CD4-positive, alpha-beta T cell treated with Interleukin-6 at 100 ng/mL for 8 hours (primary cell): Measurements from ENCODE around the gene MT2A.

Source experiments
- DNase-seq: peaks from one replicate; pipeline ENCODE4 v3.0.0-alpha.2; 2020; ENCODE audit warnings: mixed read lengths, low spot score

The MT2A gene

DNA sequence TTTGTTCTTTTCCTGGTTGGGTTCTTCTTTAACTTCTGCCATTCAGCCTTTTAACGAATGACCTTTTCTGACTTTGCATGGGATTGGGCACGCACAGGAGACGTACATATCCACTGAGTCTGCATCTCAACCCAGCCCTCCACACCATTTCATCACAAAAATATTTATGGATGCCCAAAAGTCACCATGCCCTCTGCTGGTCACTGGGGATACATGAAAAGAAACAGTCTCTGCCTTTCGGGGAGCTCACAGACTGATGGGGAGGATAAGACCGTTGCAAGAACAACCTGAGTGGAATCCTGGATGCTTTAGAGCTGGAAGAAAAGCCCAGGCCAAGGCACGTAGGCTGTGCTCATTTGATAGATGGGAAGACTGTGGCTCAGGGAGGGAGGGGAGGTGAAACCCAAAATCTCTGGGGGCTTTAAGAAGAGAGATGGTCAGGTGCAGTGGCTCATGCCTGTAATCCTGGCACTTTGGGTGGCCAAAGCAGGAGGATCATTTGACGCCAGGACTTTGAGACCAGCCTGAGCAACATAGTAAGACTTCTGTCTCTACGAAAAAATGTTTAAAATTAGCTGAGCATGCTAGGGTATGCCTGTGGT, 7.9 kb upstream of the MT2A start:
- DNase-seq: peak; percentile 24

DNA sequence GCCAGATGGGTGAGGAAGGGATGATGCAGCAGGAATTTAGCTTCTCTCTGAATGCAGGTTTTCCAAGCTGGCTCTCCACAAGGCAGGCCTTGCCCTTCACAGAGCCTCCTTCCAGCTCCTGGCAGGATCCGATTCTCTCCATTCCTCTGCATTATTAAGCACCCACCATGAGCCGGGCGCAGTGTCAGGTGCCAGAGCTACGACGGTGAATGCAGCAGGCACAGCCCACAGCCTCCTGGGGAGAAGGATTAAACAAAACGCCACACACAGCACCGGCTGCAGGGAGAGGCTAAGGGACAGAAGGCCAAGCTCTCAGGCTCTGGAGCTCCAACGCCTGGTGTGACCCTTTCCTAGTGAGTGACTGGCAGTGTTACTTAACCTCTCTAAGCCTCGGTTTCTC, 7.1 kb upstream of the MT2A start:
- no peak for DNase-seq

DNA sequence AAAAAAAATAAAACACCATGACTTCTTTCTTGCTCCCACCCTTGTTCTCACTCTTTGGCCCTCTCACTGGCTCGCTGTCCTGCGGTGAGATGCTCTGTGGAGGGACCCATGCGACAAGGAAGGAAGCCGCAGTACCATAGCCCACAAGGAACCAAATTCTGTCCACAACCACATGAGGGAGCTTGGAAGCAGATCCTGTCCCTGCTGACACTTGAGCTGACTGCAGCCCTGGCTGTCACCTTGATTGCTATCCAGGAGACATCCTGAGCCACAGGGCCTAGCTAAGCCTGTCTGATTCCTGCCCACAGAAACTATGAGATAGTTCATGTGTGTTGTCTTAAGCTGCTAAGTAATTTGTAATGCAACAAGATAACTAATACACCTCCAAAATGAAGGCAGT, 4.8 kb upstream of the MT2A start:
- DNase-seq: peak; percentile 29

DNA sequence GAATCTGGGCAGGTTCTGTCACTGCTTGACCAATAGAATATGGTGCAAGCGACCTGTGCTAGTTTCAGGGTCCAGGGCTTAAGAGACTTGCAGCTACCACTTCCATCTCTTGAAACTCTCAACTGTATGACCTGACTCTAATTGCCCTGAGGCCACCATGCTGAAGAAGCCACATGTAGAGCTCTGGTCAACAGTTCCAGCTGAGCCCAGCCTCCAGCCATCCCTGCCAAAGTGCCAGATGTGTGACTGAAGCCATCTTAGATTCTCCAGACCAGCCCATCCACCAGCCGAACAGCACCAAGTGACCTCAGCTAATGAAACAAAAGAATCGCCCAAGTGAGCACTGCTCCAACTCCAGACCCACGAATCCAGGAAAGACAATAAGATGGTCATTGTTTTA, 3.4 kb upstream of the MT2A start:
- DNase-seq: no peak

DNA sequence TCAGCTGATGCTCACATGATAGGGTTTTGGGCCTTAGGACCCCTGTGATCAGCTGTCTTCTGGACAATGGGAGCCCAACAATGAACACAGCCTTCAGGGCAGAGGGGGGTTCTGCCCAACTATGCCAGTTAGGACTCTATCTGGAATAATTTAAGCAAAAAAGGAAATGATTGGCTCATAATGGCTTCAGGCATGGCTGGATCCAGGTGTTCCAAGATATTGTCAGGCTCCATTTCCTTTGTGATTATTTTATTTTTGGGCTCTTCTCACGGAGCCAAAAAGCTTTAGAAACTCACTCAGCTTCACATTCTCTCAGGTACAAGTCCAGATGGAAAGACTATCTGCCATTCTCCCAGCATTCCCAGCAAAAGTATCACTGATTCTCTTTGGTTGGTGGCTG, 2.9 kb upstream of the MT2A start:
- no peak for DNase-seq

DNA sequence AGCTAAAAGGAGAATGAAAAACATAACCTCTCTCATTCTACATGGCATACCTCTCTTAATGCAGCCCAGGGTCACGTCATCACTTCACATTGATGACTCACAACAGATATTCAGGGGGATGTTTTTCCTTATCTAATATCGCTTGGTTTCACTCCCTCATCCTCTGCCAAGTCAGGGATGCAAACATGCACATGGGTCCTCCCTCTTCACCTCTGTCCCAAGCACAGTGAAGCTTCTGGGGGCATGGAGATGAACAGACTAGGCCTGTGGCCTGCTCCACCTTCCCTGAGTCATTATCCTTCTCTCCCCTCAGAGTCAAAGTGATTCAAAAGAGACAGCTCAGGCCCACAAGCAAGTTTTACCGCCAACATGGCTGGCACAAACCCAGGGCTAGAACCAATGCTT, 2.3 kb upstream of the MT2A start:
- no peak for DNase-seq

DNA sequence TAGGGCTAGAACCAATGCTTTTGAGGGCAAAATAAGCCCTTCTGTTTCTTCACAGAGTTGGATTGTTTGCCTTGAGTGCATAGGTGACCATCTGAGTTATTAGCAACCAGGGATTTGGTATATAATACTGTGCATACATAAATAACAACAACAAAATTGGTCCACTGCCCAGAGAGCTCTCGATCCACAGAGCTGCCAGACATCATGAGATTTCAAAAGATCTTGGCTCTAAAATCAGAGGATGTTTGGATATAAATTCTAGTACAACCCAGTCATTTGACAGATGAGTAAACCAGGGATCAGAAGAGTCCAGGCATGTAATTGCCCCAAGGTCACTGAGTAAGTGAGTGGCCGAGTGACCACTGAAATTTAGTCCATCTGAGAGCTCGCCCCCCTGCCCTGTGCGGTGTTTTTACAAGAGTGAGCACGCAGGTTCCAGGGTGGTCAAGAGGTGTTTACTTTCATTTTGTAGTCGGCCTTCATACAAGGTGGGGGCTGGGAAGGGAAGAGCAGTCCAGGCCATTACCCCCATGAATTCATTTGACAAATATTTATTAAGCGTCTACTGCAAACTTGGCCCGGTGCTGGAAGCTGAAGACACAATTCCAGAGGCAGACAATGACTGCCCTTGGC, 1.8 kb upstream of the MT2A start:
- no peak for DNase-seq

DNA sequence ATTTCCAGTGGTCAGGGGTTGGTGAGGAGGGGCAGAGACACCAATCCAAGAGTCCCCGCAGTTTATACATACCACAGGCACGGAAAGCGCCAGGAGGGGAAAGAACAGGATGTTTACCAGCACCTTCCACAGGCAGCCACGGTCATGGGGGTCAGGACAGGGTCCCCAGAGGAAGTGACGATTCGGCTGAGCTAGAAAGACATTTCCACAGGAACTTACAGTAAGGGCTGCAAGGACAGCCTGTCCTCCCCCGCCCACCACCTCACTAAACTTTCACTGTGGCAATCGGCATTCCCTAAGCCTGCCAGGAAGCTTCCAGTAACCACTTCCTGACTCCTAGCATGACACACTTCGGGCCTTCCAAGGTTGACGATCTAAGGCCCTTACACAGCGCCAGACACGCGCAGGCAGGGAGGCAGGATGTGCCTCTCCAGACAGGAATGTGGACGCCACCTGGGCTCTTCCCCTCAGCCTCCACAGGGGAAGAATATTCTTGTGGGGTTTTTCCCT, 1.2 kb upstream of the MT2A start:
- no peak for DNase-seq

DNA sequence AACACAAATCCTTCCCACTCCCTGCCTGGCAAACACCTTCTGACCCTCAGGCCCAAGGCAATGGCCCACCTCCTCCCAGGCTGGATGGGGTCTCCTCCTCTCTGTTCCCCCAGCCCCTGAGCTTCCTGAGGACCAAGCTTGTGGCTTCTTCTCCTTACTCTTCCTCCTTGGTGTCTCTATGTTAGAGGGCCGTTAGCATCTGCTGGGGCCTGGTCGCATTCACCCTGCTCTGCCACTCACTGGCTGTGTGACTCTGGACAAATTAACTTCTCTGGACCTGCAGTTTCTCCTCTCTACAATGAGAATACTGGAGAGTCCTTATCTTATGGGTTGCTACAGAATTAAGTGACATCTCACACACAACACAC, 725 bp upstream of the MT2A start:
- DNase-seq: no peak

DNA sequence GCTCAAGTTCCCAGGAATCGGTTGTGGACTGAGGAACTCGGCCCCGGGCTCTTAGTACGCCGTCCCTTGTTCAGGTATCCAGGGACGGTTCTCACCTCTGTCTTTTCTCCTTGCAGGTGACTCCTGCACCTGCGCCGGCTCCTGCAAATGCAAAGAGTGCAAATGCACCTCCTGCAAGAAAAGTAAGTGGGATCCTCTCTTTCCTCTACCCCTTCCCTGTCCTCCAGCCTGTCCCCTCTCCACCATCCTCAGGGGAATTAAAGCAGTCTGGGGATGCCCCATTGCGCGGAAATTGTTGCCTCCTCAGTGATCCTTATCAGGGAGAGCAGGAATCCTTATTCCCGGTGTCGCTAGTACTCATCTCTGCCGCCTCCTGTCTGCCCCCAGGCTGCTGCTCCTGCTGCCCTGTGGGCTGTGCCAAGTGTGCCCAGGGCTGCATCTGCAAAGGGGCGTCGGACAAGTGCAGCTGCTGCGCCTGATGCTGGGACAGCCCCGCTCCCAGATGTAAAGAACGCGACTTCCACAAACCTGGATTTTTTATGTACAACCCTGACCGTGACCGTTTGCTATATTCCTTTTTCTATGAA, 585 bp downstream of the MT2A start:
- DNase-seq: no peak

DNA sequence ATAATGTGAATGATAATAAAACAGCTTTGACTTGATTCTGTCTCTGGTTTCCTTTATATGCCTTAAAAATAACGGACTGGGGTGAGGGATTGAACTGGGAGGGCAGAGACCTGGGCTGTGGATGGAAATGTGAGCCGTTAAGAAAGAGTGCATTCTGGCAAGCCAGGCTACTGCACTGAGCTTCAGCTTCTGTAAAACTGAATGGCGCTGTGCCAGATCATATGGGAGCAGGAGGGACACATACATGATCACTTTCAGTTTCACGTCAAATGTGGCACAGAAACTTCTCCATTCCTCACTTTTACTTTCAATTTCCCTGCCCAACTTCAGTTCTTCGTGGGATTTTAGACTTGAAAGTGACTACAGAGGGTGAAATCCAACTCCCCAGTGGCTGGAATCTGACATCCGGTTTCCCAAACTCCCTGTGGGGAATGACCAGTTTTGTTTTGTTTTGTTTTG, 1.1 kb downstream of the MT2A start:
- DNase-seq: peak; percentile 82

DNA sequence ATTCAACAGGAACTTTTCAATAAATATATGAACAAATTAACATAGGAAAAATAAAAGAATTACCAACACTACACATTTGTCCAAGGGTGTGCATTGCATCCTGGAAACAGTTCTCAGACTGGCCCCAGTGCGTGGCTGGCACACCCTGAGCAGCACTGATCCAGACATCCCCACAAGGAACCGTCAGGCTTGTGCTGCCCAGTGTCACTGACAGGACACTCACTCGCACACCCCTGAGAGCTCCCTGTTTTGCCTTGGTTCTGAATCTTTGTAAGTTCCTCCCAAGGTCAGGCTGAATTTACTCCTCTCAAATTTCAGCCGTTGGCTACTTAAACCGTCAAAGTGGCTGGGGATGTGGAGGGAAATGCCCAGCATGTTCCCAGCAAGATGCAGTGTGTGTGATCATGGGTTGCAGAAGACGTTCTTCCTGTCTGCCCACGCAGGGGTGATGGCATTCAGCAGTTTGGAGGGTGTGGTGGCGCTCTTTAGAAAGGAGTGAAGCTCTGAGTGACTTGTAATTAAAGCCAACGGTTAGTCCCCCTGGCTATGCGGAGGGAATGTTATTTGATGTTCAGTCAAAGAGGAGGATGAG, 1.7 kb downstream of the MT2A start:
- DNase-seq: peak; percentile 62

DNA sequence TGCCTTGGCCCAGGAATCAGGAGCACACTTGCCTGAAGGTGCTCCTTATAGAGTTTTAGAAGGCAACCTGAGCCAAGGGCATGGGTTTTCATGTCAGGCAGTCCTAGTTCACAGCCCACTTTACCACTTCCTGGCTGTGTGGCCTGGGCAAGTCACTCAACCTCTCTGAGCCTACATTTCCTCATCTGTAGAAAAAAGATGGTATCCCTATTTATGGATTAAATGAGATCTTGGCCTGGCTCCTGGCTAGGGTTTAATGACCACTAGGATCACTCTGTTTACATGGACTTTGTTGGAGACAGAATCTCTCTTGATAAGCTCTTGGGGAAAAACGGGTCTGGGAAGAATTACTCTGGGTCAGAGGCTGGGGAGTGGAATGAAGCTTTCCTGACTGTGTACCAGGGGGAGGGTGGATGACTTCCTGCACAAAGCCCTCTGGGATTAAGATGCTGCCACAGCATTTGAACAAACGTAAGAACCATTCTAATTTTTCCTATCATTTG, 2.3 kb downstream of the MT2A start:
- no peak for DNase-seq

DNA sequence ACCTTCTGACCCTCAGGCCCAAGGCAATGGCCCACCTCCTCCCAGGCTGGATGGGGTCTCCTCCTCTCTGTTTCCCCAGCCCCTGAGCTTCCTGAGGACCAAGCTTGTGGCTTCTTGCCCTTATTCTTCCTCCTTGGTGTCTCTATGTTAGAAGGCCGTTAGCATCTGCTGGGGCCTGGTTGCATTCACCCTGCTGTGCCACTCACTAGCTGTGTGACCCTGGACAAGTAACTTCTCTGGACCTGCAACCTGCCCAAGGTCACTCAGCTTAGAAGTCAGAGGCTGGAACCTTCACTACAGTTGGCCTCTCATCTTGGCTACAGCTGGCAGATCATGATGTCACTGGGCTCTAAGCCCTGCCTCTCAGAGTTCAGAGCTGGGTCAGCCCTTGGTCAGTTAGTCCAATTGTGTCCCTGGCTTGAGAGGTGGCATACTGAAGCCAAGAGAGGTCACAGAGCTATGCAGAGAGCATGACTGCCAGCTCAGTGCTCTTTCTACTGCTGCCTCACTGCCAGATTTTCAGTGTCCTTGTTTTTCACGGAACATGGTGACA, 3.0 kb downstream of the MT2A start:
- DNase-seq: no peak

DNA sequence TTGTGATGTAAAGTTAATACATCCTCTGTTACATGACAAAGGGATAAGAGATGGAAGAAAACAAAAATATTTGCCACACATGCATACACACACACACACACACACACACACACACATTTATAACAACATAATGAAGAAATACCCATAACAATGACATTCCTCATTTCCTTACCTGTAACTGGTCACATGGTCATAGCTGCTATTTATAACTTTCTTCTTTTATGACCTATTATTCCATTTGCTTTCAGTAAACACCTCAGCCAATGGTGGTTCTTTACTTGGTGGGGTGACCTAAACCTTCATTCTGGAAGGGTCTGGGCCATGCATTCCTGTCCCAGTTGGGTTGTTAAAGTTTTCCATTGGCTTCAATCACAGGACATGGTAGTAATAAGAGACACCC, 5.3 kb downstream of the MT2A start:
- DNase-seq: no peak

DNA sequence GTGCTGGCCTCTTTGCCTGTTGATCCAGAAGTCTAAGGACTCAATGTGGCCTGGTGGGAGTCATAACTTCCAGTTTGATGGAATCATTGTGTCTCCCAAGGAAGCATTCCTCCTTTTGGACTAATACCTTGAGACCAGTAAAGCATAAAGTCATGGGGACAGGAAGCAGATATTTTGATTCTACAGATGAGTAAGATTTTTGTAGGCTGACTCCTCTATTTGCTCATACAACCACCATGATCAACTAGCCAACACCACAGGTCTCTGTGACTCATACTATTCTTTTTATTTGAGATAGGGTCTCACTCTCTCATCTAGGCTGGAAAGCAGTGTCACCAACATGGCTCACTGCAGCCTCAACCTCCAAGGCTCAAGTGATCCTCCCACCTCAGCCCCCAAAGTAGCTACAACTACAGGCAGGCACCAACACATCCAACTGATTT, 6.2 kb downstream of the MT2A start:
- no peak for DNase-seq

DNA sequence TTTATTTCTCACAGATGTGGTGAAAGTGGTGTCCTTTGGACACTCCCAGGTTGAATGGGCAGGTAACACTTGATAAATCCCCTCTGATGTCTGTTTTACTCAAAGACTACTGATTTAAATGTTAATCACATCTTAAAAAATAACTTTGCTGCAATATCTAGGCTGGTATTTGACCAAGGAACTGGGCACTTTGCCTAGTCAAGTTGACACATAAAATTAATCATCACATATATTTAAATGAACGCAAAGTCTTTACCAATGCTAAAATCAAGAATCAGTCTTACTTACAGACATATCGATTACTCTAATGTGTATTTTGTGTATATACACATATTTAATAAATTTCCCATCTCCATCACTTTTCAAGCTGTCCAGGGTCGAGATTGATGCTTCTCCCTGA, 7.0 kb downstream of the MT2A start:
- no peak for DNase-seq

DNA sequence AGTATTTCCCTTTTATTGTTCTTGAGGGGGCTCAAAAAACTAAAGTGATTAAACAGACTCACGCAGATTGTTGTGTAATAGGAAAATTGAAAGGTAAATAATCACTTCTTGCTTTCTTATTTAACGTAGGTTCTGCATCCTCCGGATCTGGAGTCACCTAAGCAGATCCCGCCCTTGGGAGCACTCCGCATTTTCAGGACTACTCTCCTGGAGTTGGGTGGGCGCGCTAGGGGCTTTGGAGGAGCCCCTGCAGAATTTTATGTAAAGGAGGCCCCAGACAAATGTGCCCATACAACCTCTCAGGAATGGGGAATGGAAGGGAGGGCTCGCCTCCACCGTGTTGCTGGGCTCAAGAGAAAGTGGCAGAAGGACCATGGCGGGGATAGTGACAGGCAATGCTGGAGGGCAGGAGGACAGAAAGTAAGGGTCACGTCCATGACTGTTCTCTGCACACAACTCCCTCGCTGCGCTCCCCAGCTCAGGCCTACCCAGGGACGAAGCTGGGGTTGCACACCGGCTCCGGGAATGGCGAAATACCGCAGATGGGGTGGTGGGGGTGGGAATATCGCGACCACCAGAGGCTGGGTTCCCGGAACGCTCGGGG, 8.3 kb downstream of the MT2A start:
- DNase-seq: no peak

DNA sequence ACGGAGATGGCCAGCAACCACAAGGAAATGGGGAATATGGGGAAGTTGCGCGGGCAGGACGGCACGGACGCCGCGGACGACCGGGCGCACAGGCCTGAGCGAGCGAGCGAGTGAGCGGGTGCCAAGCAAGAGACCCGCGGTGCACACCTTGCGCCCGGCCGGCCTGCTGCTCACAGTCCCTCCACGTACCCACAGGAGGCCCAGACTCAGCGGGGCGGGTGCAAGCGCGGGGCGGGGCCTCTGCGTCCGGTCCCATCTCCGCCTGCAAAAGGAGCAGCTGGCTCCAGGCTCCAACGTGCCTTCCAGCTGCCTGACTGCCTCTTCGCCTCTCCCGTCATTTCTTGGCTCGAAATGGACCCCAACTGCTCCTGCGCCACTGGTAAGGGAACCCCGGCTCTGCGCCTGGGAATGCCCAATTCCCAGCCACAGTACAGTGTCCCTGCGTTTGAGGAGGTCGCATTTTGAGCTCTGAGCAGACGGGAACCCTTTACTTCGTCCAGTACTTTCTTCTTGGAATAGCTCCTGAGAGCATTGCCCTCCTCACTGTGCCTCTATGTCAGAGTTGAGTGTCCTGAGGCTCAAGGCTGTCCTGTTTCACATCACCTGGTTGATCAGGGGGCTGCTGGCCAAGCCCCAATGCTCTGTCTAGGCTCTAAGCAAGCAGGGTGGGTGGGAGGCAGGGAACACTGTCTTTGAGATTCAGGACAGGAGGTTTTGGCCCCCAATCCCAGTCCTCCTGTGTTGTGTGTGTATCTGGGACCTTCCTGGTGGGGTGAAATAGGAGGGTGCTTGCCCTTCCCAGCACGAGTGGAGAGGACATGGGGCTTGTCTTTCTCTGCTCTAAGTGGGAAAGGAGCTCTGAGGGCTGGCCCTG, 9.1 kb downstream of the MT2A start:
- DNase-seq: peak; percentile 50

DNA sequence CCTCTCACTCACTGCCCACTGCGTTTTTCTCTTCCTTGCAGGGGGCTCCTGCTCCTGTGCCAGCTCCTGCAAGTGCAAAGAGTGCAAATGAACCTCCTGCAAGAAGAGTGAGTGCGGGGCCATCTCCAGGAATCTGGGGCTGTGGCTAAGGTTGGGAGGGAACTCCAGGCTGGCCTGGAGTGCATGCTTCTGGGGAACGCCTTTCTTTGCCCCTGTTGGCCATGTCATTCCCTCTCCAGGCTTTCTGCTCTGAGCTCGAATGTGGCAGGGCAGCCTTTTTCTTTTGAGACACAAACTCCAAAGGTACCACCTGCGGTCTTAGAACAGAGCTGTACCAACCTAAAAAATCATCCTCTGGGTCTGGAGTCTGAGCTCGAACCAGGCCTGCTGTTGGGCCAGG, 9.8 kb downstream of the MT2A start:
- DNase-seq: no peak

DNA sequence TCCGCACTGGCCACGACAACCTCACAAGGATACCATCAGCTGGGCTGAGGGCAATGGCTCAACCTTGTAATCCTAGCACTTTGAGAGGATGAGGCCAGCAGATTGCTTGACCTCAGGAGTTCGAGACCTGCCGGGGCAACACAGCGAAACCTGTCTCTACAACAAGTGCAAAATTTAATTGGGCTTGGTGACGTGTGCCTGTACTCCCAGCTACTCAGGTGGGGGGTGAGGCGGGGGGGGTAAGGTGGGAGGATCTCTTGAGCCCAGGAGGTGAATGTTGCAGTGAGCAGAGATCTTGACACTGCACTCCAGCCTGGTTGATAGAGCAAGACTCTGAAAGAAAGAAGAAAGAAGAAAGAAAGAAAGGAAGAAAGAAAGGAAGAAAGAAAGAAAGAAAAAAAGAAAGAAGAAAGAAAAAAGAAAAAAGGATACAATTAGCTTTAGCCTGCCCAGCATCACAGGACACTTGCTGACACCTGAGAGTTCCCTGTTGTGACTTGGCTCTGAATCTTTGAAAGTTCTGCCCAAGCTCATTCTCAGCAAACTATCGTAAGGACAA, 12.0 kb downstream of the MT2A start:
- DNase-seq: no peak
